Measurements from ENCODE around the gene ARL3. TPM values are rescaled to one million over a fixed set of nuclear protein-coding genes. Genes with fewer than 3 reads are reported as not detected.
A peak's percentile ranks its signal among the peaks of the same experiment; 100 is the strongest.
"Not testable (repeated sequence)": the region's sequence is repeated elsewhere in the genome, so short reads cannot be mapped to it uniquely, and the experiment has no call there.

Gene ARL3
- polyA plus RNA-seq, 12 donors: 10.6 to 18.8 (median 13.8) TPM; not detected in 1

DNA sequence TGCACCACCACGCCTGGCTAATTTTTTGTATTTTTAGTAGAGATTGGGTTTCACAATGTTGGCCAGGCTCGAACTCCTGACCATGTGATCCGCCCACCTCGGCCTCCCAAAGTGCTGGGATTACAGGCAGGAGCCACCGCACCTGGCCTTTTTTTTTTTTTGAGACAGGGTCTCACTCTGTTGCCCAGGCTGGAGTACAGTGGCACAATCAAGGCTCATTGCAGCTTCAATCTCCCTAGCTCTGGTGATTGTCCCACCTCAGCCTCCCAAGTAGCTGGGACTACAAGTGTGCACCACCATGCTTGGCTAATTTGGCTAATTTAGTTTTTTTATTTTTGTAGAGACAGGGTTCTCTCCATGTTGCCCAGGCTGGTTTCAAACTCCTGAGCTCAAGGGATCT lies 28.1 kb upstream of the ARL3 start:
- DNase-seq: not testable (repeated sequence)

DNA sequence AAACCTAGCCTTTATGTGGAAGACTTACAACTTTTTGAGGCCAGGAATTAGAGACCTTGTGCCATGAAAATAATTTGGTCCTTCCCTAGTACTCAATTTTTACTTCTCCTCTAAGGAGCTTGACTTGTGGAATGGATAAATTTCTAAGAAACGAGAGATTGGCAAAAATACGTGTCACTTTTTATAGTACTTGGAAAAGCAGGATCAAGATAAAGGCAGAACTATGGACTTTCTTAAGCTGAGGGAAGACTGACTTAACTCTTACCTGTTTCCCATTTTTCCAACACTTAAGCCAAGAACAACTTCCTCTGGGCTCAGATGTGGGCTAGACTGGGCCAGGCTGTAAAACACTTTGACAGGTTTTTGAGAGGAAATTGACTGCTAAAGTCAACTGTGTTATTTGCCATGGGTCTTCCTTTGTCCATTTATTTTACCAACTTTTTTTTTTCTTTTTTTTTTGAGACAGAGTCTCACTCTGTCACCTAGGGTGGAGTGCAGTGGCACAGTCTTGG lies 27.6 kb upstream of the ARL3 start:
- no peak for DNase-seq

DNA sequence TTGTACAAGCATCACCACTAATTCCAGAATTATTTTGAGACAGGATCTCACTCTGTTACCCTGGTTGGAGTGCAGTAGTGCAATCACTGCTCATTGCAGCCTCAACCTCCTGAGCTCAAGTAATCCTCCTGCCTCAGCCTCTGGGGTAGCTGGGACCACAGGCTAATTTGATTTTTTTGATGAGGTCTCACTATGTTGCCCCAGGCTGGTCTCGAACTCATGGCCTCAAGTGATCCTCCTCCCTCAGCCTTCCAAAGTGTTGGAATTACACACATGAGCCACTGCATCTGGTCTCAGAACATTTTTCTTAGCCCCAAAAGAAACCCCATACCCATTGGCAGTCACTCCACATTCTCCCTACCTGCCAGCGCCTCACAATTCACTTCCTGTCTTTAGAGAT lies 26.0 kb upstream of the ARL3 start:
- no peak for DNase-seq

DNA sequence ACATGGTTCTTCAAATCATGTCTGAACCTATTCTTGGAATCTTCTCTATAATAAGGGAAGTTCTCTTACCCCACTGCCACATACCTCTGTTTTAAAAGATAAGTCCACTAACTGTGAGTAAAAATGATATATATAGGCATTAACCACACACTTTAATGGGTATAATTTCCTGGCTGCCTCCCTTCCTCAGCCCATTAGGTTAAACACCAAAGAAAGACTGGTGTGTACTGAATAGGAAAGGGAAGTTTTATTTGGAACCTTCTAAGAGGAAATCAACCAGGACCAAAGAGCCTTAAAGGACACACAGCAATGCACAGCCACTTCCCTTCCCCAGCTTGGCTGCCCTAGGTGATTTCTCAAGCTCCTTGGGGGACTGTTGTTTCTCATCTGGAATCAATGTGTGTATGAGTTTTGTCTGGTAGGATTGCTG lies 24.5 kb upstream of the ARL3 start:
- no peak for DNase-seq

DNA sequence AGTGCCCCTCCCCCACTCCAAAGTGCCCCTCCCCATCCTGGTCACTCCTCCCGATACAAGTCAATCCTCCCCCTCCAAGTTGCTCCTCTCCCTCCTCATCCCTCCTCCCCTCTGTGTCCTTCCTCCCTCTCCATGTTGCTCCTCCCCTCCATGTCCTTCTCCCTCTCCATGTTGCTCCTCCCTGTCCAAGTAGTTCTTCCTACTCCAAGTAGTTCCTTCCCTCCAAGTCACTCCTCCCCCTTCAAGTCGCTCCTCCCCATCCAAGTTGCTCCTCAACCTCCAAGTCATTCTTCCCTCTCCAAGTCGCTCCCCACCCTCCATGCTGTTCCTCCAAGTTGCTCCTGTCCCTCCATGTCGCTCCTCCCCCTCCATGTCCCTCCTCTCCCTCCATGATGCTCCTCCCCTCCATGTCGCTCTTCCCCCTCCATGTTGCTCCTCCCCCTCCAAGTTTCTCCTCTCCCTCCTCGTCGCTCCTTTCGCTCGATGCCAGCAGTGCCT lies 20.9 kb upstream of the ARL3 start:
- DNase-seq: no peak

DNA sequence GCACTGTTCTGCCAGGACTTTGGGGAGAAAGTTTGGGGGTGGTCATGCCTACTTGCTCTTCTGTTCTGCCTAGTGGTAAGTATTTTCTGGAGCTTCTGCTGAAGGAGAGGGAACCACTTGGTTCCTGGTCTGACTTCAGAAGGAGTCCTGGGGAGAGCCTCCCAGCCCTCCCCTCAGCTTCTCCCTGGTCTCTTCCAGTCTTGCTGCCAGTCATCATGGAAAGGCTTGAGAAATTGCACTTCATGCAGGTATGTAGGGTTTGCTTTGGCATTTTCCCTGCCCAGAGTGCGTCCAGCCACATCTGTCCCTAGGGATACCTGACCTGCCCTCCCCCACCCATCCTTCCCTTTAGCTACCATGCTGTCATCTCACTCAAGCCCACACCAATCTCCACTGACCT lies 18.5 kb upstream of the ARL3 start:
- DNase-seq: no peak

DNA sequence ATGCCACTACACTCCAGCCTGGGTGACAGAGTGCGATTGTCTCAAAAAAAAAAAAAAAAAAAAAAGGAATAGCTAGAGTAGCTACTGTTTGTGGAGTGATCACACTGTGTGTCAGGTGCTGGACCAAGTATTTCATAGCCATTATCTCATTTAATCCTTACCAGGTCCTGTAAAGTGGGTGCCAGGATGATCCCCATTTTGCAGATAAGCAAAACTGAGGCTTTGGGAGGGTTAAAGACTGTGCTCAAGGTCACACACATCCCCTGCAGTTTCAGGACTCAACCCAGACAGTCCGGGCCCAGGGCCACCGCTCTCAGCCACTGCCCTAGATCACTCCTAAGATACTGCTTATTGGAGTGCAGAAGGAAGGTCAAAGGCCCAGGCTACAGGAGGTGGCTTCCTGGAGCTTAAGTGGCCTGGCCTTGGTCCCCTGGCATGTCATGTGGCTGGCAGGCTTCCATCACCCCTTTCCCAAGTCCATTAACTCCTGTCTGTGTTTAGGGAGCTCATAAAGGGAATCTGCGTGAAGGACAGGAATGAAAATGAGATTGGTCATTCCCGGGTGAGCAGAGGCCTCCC lies 17.1 kb upstream of the ARL3 start:
- no peak for DNase-seq

DNA sequence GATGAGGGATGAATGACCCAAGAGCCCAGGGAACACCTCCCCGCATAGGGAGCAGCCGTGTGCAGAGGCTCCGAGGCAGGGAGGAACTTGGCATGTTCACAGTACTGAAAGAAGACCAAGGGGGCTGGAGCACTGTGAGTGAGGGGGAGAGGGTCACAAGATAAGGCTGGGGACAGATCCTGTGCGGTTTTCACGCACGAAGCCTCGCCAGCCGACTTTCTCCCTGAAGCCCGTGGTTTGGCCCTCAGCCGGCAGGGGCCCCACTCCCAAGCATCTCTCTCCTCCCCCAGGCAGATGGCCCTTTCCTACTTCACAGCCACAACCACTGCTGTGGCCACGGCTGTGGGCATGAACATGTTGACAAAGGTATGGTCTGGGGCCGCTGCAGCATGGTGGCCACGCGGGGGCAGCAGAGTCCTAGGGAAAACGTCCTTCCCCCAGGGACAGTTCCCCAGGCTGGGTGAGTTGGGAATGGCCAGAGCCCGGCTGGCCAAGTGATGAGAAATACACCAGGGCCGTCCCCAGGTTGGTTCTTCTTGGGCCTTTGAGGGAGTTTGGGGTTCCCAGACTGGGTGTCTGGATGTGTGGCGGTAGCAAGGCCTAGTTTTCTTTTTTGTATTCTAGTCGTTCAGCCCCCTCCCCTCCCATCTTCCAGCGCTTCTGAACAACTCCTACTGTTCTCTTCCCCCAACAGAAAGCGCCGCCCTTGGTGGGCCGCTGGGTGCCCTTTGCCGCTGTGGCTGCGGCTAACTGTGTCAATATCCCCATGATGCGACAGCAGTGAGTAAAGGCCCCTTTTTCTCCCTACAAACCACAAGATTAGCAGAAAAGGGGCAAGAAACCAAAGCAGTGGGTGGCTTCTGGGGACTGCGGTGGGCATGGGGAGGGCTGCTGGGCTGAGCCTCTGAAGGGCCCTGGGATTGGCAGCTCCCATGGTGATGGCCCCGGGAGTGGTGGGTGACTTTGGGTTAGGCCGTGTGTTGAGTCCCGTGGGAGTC lies 15.1 kb upstream of the ARL3 start:
- DNase-seq: peak; percentile 80

DNA sequence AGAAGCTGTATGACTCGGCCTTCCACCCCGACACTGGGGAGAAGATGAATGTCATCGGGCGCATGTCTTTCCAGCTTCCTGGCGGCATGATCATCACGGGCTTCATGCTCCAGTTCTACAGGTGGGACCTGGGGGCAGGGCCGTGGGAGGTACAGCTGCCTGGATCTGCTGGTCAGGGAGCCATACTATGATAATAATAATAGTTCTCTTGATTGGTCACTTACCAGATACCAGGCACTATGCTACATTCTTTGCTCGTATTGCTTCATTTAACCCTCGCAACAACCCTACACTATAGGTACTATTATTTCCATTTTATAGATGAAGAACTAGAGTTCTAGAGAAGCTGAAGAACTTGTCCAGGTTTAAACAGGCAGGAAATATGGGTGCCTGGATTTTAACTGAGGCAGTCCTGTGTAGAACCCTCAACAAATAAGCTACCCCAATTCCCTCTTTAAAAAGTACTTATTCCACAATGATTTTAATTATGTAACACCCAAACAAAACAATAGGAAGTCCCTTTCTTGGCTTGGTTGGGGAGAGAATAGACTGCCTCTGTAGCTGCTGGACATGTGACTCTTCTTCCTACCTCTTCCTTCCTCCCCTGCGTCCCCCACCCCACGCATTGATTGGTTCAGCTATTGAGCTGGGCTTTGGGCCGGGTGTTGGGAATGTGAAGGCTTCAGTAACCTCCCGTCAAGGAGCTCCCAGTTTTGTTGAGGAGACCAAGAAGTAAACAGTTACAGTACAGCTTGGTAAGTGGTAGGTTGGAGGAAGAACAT lies 13.0 kb upstream of the ARL3 start:
- no peak for DNase-seq

DNA sequence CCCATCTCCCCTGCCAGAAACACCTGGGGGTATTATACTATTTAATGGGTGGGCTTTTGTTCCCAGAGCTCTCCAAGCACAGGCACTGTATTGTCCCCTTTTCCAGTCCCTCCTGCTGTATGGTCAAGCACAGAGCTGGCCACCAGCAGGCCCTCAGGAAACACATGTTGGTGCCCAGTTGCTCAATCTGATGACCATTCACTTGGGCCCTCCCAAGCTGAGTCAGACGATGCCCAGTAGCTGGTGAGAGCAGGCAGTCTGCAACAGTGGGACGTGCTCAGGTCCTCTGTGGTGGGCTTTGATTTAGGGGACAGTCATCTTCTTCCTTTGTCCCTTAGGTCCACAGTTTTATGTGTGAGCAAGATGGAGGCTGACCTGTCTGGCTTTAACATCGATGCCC lies 12.1 kb upstream of the ARL3 start:
- no peak for DNase-seq

DNA sequence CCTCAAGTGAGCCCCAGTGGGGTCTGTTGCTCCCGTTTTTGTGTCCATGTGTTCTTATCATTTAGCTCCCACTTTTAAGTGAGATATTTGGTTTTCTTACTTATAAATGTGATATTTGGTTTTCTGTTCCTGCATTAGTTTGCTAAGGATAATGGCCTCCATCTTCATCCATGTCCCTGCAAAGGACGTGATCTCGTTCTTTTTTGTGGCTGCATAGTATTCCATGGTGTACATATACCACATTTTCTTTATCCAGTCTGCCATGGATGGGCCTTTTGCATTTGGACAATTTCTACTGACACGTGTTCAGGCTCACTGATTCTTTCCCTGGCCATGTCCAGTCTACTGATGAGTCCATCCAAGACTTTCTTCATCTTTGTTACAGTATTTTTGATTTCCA lies 9.8 kb upstream of the ARL3 start:
- DNase-seq: no peak

DNA sequence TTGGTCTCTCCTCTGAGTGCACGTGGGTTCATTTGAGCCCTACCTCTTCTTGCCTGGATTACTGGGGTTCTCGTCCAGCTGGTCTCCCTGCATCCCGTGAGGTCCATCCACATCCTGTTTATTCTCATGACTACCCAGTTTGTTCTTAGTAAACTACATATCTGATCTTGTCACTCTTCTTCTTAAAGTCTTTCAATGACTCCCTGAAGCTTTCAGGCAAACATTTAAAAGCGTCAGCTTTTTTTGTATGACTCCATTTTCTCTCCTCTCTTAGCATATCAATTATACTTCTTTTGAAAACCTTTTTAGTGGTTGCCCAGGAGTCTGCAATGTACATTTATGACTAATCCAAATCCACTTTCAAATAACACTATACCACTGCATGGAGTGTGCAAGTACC lies 7.8 kb upstream of the ARL3 start:
- no peak for DNase-seq

DNA sequence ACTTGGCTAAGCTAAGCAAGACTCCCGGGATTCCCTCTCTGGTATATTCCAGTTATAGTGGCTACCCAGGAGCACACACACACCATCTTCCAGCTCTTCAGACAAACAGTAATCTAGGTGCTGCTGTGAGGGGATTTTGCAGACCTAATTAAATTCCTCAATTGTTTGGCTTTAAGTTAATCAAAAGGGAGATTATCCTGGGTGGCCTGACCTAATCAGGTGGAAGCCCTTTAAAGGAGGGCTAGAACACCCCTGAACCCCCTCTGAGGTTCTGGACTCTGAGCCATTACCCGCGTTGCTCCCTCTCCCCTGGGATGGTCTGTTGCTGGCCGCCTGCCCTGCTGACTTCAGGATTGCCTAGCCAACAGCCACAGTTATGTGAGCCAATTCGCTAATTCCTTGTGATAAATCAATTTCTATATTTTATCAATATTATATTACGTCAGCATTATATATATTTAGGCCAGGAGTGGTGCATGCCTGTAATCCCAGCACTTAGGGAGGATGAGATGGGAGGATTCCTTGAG lies 6.6 kb upstream of the ARL3 start:
- no peak for DNase-seq

DNA sequence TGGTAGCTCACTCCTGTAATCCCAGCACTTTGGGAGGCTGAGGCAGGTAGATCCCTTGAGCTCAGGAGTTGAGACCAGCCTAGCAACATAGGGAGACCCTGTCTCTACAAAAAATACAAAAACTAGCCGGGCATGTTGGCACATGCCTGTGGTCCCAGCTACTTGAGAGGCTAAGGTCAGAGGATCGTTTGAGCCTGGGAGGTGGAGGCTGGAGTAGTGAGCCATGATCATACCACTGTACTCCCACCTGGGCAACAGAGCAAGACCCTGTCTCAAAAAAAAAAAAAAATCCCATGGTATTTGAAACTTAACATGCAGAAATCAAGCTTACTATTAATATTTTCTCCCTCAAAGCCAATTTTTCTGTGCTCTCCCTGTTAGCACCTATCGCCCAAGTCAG lies 6.1 kb upstream of the ARL3 start:
- DNase-seq: no peak

DNA sequence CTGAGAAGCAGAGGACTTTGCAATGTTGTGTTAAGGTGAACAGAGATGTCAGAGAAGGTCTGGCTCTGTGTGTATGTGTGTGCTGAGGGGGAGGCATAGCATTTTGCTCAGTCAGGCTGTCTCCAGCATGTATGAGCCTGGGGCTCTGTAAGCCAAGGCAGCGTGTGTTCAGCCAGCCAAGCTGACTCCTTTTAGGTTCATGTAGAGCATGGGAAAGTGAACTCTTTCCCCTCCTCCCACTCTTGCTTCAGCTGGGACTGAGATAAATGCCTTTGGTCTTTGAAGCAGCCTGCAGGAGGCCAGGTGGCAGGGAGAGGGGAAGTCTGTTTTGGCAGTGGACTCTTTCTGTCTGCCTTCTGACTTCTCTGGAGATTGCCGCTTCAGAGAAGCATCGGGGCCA lies 4.0 kb upstream of the ARL3 start:
- DNase-seq: no peak

DNA sequence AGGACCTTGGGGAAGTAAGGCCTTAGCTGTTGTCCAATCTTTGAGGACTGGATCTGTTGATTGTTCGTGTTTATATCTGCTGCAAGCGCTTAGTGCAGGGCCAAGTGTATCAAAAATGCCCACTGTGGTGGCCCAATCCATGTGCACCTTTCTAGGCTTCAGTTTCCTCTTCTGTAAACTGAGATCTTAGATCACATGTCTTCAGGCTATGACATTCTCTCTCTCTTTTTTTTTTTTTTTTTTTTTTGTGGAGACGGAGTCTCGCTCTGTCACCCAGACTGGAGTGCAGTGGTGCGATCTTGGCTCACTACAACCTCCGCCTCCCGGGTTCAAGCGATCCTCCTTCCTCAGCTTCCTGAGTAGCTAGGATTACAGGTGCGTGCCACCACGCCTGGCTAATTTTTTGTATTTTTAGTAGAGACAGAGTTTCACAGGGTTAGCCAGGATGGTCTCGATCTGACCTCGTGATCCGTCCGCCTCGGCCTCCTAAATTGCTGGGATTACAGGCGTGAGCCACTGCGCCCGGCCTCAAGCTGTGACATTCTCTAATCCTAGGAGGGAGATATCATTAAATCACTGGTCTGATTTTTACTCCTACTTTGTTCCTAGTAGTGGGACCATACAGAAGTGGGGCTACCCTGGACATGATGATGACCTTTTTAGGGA lies 2.8 kb upstream of the ARL3 start:
- not testable (repeated sequence) for DNase-seq

DNA sequence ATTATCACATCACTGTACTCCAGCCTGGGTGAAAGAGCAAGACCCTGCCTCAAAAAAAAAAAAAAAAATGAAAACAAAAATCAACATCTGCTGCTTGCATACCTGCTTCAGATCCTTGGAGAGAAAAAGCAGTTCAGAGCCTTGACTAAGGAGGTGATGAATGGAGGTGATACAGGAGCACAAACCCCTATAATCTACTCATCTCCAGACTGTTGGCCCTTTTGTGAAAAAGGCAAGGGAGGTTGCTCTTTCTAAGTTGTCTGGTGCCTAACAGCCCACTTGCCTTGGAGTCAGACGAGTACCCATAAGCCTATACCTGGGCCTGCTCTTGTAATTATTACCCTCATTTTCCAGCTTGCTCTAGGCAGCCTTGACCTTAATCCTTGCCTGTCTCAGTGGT lies 1.7 kb upstream of the ARL3 start:
- no peak for DNase-seq

DNA sequence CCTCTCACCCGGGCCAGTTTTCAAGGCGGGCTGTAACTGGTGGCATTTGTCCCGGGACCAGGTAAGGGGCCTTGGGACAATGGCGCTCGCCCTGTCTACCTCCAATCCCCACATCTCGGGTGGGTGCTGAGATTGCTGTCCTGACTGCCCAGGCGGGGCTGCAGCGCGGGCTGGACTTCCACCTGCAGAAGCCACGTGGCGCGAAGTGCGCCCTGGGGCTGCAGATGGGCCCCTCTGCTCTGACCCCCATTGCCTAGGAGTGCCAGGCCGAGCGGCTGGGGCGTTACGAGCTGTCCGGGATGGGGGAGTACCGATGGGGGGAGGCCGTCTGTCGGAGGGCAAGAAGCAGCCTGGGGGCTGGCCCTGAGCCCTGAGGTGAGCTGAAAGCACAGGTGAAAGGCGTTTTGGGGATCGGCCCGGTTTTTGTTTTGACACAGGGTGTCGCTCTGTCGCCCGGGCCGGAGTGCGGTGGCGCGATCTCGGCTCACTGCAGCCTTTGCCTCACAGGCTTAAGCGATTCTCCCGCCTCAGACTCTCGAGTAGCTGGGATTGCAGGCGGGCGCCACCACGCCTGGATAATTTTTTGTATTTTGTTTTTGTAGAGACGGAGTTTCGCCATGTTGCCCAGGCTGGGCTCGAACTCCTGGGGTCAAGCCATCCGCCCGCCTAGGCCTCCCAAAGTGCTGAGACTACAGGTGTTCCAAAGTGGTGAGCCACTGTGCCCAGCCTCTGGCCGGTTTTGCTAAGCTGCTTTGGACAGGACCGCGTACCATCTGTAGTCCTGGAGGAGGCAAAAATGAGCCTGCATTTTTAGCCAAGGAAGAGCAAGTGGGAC lies 641 bp upstream of the ARL3 start, which contains the start of gene SFXN2:
Gene SFXN2 (plus strand): TSS at position 16 of the 835 bp plus-strand sequence. CDS start 12,001 bp downstream, outside the sequence.
- no peak for DNase-seq

DNA sequence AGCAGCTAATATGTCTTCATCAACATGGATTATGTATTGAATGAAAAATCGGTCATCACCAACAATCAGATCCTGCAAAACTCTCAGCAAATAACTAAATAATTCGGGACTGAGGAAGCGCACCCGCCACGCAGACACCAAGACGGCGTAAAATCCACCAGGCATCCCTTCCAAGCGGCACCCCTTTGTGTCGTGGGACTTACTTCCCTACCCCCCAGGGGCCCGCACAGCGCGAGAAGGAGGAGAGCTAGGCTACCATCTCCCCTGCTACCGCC lies 721 bp downstream of the ARL3 start:
- no peak for DNase-seq

DNA sequence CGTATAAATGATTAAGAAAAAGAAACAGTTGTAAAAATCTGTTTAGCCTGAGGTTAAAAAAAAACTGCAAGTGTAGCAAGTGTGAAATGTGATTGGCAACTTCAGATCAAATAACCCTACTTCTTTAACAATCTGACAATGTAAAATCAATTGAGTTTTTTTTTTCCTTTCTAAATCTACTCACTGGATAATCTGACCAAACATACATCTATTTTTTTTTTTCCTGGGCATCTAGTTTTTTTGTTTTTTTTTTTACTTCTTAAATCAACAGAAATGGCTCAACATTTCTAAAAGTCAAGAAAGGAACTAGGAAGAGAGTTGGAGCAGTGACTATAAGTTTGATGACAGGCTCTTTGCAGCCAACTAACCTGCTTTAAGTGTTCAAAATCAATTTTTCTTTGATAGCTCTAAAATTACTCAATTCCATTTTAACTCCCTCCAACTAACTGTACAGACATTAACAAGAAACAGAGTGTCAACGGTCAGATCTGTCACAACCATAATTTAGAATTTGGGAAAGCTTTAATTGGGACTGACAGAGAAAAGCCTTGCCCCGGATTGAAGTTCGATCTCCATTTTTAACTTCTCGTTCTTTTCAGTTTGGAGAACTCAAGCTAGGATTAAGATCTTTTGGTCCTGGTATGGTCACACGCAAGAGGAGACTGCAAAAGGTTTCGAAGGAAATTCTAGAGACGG lies 1.2 kb downstream of the ARL3 start:
- DNase-seq: no peak
